ENCODE measurements around the gene TGFB3. TPM values are rescaled to one million over a fixed set of nuclear protein-coding genes. Genes with fewer than 3 reads are reported as not detected.

The TGFB3 gene
- total RNA-seq, 2 experiments from 2014 or later, result 8.4 to 11.8 TPM

GRCh38 chr14:75961662-75962061, 20.1 kb downstream of the TGFB3 start:
- peaks cover 6% of the 10 kb centered on the region for H3K36me3 ChIP-seq (ENCODE audit: insufficient read depth, low read length)
- no peaks in the 10 kb centered on the region for H3K9me3 ChIP-seq (ENCODE audit: control insufficient read depth in 1 of 2, insufficient read depth in 1 of 2, low read length in 2 of 2)
- no peaks in the 10 kb centered on the region for H3K4me1 ChIP-seq (ENCODE audit: insufficient read depth, low read length)
- H3K27ac ChIP-seq (ENCODE audit: low read depth in 1 of 2, low read length in 2 of 2), result no peak overlapping the region
- DNase-seq, result no peak
- Mint-ChIP-seq H3K27me3 (no peaks in the 10 kb centered on the region), H3K4me1 (ENCODE audit: low read depth) (no peaks in the 10 kb centered on the region), H3K4me3 (no peak overlapping the region), H3K27ac (no peak overlapping the region), H3K9me3 (no peaks in the 10 kb centered on the region), H3K36me3 (ENCODE audit: low read depth) (peaks cover 50% of the 10 kb centered on the region)
- CTCF ChIA-PET, result interaction anchor here (1.1 kb wide), 1 partner anchor 21 kb away, joined by 3 read pairs; no protein-coding TSS in a partner anchor
- no peaks in the 10 kb centered on the region for H3K27me3 ChIP-seq (ENCODE audit: control insufficient read depth in 1 of 2, insufficient read depth in 2 of 2, low read length in 2 of 2)
- intact Hi-C loops (cut with DNase I, micrococcal nuclease), result no loop called here
- TF ChIP-seq, protein P1, sequence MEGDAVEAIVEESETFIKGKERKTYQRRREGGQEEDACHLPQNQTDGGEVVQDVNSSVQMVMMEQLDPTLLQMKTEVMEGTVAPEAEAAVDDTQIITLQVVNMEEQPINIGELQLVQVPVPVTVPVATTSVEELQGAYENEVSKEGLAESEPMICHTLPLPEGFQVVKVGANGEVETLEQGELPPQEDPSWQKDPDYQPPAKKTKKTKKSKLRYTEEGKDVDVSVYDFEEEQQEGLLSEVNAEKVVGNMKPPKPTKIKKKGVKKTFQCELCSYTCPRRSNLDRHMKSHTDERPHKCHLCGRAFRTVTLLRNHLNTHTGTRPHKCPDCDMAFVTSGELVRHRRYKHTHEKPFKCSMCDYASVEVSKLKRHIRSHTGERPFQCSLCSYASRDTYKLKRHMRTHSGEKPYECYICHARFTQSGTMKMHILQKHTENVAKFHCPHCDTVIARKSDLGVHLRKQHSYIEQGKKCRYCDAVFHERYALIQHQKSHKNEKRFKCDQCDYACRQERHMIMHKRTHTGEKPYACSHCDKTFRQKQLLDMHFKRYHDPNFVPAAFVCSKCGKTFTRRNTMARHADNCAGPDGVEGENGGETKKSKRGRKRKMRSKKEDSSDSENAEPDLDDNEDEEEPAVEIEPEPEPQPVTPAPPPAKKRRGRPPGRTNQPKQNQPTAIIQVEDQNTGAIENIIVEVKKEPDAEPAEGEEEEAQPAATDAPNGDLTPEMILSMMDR (IDR thresholded peaks at IDR 0.05), result no peak
- H3K4me3 ChIP-seq (ENCODE audit: low read length), result no peak overlapping the region
- POLR2A ChIA-PET, result no interaction called here
- ATAC-seq (ENCODE audit: poor library complexity), result no peak

DNA sequence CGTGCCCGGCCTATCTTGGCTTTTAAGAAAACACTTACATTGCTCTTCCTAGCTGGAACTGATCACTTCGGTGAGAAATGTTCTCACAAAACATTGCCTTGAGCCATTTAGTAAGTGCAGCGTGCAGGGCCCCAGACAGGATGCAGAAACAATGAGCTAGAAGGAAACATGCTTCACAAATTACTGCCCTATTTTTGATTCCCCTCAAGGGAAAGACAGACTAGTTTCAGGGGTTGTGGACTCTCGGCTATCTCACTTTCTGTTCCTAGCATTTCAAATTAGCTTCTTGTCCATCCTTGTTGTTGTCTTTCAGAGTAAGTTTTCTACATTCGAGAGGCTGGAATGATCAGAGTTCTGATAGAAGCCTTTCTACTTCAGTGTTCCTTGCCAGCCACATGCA, 21.6 kb downstream of the TGFB3 start:
- no peak for DNase-seq
- intact Hi-C loops (cut with DNase I, micrococcal nuclease), result loop anchor here in 1 of 2 experiments (1.0 kb wide), 1 partner anchor 47 kb away; no protein-coding TSS in a partner anchor
- ChIA-PET POLR2A (no interaction called here), CTCF (no interaction called here)
- no peak for ATAC-seq (ENCODE audit: poor library complexity)
- Mint-ChIP-seq H3K27me3 (no peaks in the 10 kb centered on the region), H3K9me3 (no peaks in the 10 kb centered on the region), H3K4me1 (ENCODE audit: low read depth) (no peaks in the 10 kb centered on the region), H3K36me3 (ENCODE audit: low read depth) (peaks cover 37% of the 10 kb centered on the region), H3K4me3 (no peak overlapping the region), H3K27ac (no peak overlapping the region)
- TF ChIP-seq, protein P1 (IDR thresholded peaks at IDR 0.05), result no peak
- no peaks in the 10 kb centered on the region for H3K27me3 ChIP-seq (ENCODE audit: control insufficient read depth in 1 of 2, insufficient read depth in 2 of 2, low read length in 2 of 2)
- no peak overlapping the region for H3K4me3 ChIP-seq (ENCODE audit: low read length)
- no peaks in the 10 kb centered on the region for H3K4me1 ChIP-seq (ENCODE audit: insufficient read depth, low read length)
- H3K9me3 ChIP-seq (ENCODE audit: control insufficient read depth in 1 of 2, insufficient read depth in 1 of 2, low read length in 2 of 2), result no peaks in the 10 kb centered on the region
- no peak overlapping the region for H3K27ac ChIP-seq (ENCODE audit: low read depth in 1 of 2, low read length in 2 of 2)
- H3K36me3 ChIP-seq (ENCODE audit: insufficient read depth, low read length), result peaks cover 6% of the 10 kb centered on the region

DNA sequence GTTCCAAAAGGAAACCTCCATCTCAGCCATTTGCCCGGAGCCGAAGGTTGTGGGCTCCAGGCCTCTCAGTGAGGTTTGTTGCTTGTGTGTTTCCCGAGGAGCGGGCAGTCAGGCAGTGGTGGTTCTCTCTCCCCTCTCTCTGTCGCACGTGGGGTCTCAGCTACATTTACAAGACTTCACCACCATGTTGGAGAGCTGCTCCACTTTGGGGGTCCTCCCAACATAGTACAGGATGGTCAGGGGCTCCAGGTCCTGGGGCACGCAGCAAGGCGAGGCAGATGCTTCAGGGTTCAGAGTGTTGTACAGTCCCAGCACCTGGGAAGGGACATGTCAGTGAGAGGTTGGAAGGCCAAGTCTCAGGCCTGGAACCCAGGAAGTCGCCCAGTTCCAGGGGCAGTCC, 22.8 kb downstream of the TGFB3 start:
- H3K4me3 Mint-ChIP-seq, result no peak overlapping the region
- TF ChIP-seq, protein P1 (IDR thresholded peaks at IDR 0.05), result no peak
- DNase-seq (no peak), ATAC-seq (ENCODE audit: poor library complexity) (no peak)
- Histone ChIP-seq H3K9me3 (ENCODE audit: control insufficient read depth in 1 of 2, insufficient read depth in 1 of 2, low read length in 2 of 2) (no peaks in the 10 kb centered on the region), H3K4me1 (ENCODE audit: insufficient read depth, low read length) (no peaks in the 10 kb centered on the region), H3K27me3 (ENCODE audit: control insufficient read depth in 1 of 2, insufficient read depth in 2 of 2, low read length in 2 of 2) (no peaks in the 10 kb centered on the region), H3K4me3 (ENCODE audit: low read length) (no peak overlapping the region), H3K36me3 (ENCODE audit: insufficient read depth, low read length) (peaks cover 3% of the 10 kb centered on the region), H3K27ac (ENCODE audit: low read depth in 1 of 2, low read length in 2 of 2) (no peak overlapping the region)
- intact Hi-C loops (cut with DNase I, micrococcal nuclease), result no loop called here
- POLR2A ChIA-PET, result no interaction called here
- H3K4me1 Mint-ChIP-seq (ENCODE audit: low read depth), result no peaks in the 10 kb centered on the region
- H3K27me3 Mint-ChIP-seq, result no peaks in the 10 kb centered on the region
- H3K9me3 Mint-ChIP-seq, result no peaks in the 10 kb centered on the region
- peaks cover 26% of the 10 kb centered on the region for H3K36me3 Mint-ChIP-seq (ENCODE audit: low read depth)
- CTCF ChIA-PET, result no interaction called here
- H3K27ac Mint-ChIP-seq, result no peak overlapping the region
